GM12878 (cell line): ENCODE data around the gene SLC4A9. TPM values are rescaled to one million over a fixed set of nuclear protein-coding genes. Genes with fewer than 3 reads are reported as not detected.
A peak's percentile ranks its signal among the peaks of the same experiment; 100 is the strongest.

Source experiments
- ASH2L ChIP-seq: fragments of 300-600, 200-600 bp; sonication (generic); IDR thresholded peaks from 2 replicates; pipeline ENCODE4 v1.6.1; 2017; ENCODE audit warnings: low read depth, mild to moderate bottlenecking, borderline replicate concordance
- ATF2 ChIP-seq: IDR thresholded peaks from 2 replicates; pipeline ENCODE4 v1.6.1; 2012; ENCODE audit warnings: low read length, inconsistent platforms
- BCL11A ChIP-seq: IDR thresholded peaks from 2 replicates; pipeline ENCODE4 v1.6.1; 2011; ENCODE audit warnings: low read depth, low read length
- CBX3 ChIP-seq: fragments of 200-600 bp; sonication (generic); IDR thresholded peaks from 2 replicates; pipeline ENCODE4 v1.6.1; 2016; ENCODE audit warnings: low read depth, borderline replicate concordance
- CHD4 ChIP-seq: fragments of 200-600 bp; sonication (generic); IDR thresholded peaks from 2 replicates; pipeline ENCODE4 v1.6.1; 2016; ENCODE audit warnings: mild to moderate bottlenecking
- CREB1 ChIP-seq: IDR thresholded peaks from 2 replicates; pipeline ENCODE4 v1.6.1; 2012; ENCODE audit warnings: low read depth, mild to moderate bottlenecking, inconsistent platforms
- CUX1 ChIP-seq: IDR thresholded peaks from 2 replicates; pipeline ENCODE4 v1.6.1; 2012; ENCODE audit warnings: improper control_type of control experiment, low read depth, low read length; ENCODE audit not compliant: insufficient replicate concordance
- EED ChIP-seq: sonication (generic); IDR thresholded peaks from 2 replicates; pipeline ENCODE4 v1.6.1; 2016; ENCODE audit warnings: antibody characterized with exemption, low read depth
- EGR1 ChIP-seq, 2 experiments: IDR thresholded peaks; 1 replicate in 1 of 2; 2 replicates in 1 of 2; pipeline ENCODE4 v1.6.1; 2011 to 2012; ENCODE audit warnings: low read depth in 2 of 2, low read length in 2 of 2, borderline replicate concordance in 1 of 2, mild to moderate bottlenecking in 1 of 2, moderate library complexity in 1 of 2
- HDAC2 ChIP-seq: fragments of 200-600 bp; sonication (generic); IDR thresholded peaks from 2 replicates; pipeline ENCODE4 v1.6.1; 2017
- KAT2A ChIP-seq: conservative IDR thresholded peaks from 2 replicates; pipeline ENCODE4 v1.6.1; 2011; ENCODE audit warnings: low read depth, low read length; ENCODE audit not compliant: control insufficient read depth
- MEF2B ChIP-seq: fragments of 450-650 bp; IDR thresholded peaks from 2 replicates; pipeline ENCODE4 v1.6.1; 2018; ENCODE audit warnings: mild to moderate bottlenecking, moderate library complexity; ENCODE audit not compliant: partially characterized antibody, poor library complexity, severe bottlenecking
- NR2F1 ChIP-seq: fragments of 450-650 bp; conservative IDR thresholded peaks from 2 replicates; pipeline ENCODE4 v1.6.1; 2017; ENCODE audit warnings: mild to moderate bottlenecking
- NRF1 ChIP-seq: conservative IDR thresholded peaks from 2 replicates; pipeline ENCODE4 v1.6.1; 2011; ENCODE audit warnings: mild to moderate bottlenecking, low read depth, low read length, improper control_type of control experiment
- PBX3 ChIP-seq: IDR thresholded peaks from 2 replicates; pipeline ENCODE4 v1.6.1; 2011; ENCODE audit warnings: mild to moderate bottlenecking, low read depth, low read length, moderate library complexity; ENCODE audit not compliant: insufficient replicate concordance
- POLR2AphosphoS2 ChIP-seq: IDR thresholded peaks from 2 replicates; pipeline ENCODE4 v1.6.1; 2011; ENCODE audit warnings: low read depth, mild to moderate bottlenecking, low read length, improper control_type of control experiment, moderate library complexity
- POU2F2 ChIP-seq: IDR thresholded peaks from 3 replicates; pipeline ENCODE4 v1.6.1; 2011; ENCODE audit warnings: low read depth, mild to moderate bottlenecking, low read length, borderline replicate concordance
- RBBP5 ChIP-seq: fragments of 200-600 bp; sonication (generic); conservative IDR thresholded peaks from 2 replicates; pipeline ENCODE4 v1.6.1; 2016
- RCOR1 ChIP-seq: conservative IDR thresholded peaks from 2 replicates; pipeline ENCODE4 v1.6.1; 2012; ENCODE audit warnings: low read depth, low read length, improper control_type of control experiment
- RUNX3 ChIP-seq: IDR thresholded peaks from 2 replicates; pipeline ENCODE4 v1.6.1; 2012; ENCODE audit warnings: low read length, inconsistent platforms
- SMC3 ChIP-seq: IDR thresholded peaks from 2 replicates; pipeline ENCODE4 v1.6.1; 2011; ENCODE audit warnings: low read length, improper control_type of control experiment, borderline replicate concordance
- SREBF2 ChIP-seq: IDR thresholded peaks from 2 replicates; pipeline ENCODE4 v1.6.1; 2012; ENCODE audit warnings: mild to moderate bottlenecking, low read length
- TARDBP ChIP-seq: IDR thresholded peaks from 2 replicates; pipeline ENCODE4 v1.6.1; 2016; ENCODE audit warnings: borderline replicate concordance
- YBX1 ChIP-seq: fragments of 450-650 bp; IDR thresholded peaks from 2 replicates; pipeline ENCODE4 v1.6.1; 2016; ENCODE audit warnings: antibody characterized with exemption
- ZNF384 ChIP-seq: IDR thresholded peaks from 2 replicates; pipeline ENCODE4 v1.6.1; 2012; ENCODE audit warnings: low read depth, mild to moderate bottlenecking, low read length, improper control_type of control experiment, borderline replicate concordance
- polyA plus RNA-seq, 11 experiments: library from polyadenylated mRNA; depleted of rRNA in 4 of 11; unstranded in 6 of 11; stranded (reverse) in 5 of 11; fragments of >200 nt; fragmentation: Nextera tagmentation in 4 of 11; fragmentation: Illumina TruSeq in 1 of 11; extraction: Ambion mirVana in 4 of 11; extraction: Trizol in 1 of 11; gene quantifications; 1 replicate in 1 of 11; 2 replicates in 10 of 11; pipeline versions ENCODE4 v1.2.1 to v1.2.3, GENCODE V29; 2011 to 2016; ENCODE audit warnings: inconsistent platforms in 2 of 11, missing spikeins in 2 of 11, low read depth in 1 of 11
- total RNA-seq, 4 experiments: library from RNA; depleted of rRNA in 3 of 4; stranded (reverse); fragments of >200 nt in 3 of 4; fragmentation: Illumina TruSeq in 1 of 4; extraction: Trizol in 1 of 4; gene quantifications; 2 replicates each; pipeline versions ENCODE4 v1.2.1 to v1.2.3, GENCODE V29; 2013 to 2021

The SLC4A9 gene
- total and polyA plus RNA-seq, 10 of the 15 experiments (the other 5 are each of a cell fraction or from before 2014, with no cell fraction given): 0.03 to 0.05 (median 0.05) TPM; not detected in 7

- no peak for TF ChIP-seq ZNF384
- TF ChIP-seq EGR1 (IDR thresholded peaks at IDR 0.05; ENCODE audit: borderline replicate concordance in 1 of 2, low read depth in 2 of 2, low read length in 2 of 2): no peak
- peak; percentile 70 for TF ChIP-seq RUNX3
- TF ChIP-seq HDAC2: no peak
- no peak for TF ChIP-seq RCOR1
- no peak for TF ChIP-seq RBBP5
- no peak for TF ChIP-seq PBX3
- TF ChIP-seq SREBF2: no peak
- TF ChIP-seq CBX3: no peak
- TF ChIP-seq NRF1: no peak
- no peak for TF ChIP-seq CHD4
- no peak for TF ChIP-seq KAT2A
- TF ChIP-seq NR2F1: no peak
- no peak for TF ChIP-seq TARDBP
- TF ChIP-seq POLR2AphosphoS2: no peak
- peak; percentile 70 for TF ChIP-seq CREB1
- TF ChIP-seq POU2F2: peak; percentile 33; the same call in 1 of the 3 replicates
- TF ChIP-seq SMC3: no peak
- no peak for TF ChIP-seq YBX1
- TF ChIP-seq BCL11A: peak; percentile 37; the same call in 1 of the 2 replicates
- TF ChIP-seq CUX1: no peak
- no peak for TF ChIP-seq ASH2L
- peak; percentile 89 for TF ChIP-seq EED
- TF ChIP-seq ATF2: no peak
- TF ChIP-seq MEF2B: peak; percentile 72
Observed at GRCh38 chr5:140342287-140342686, 17.7 kb upstream of the SLC4A9 start (continued).
